GM19043 (cell line): ENCODE data around the gene TAF15.

Source experiments
- ATAC-seq: cut with Tn5 transposase; IDR thresholded peaks from one replicate; pipeline ENCODE4 v1.9.1; 2021; ENCODE audit warnings: low read depth; ENCODE audit not compliant: unreplicated experiment

TAF15 gene

GRCh38 chr17:35808962-35809854 lies at the start of gene TAF15:
Gene TAF15 (plus strand): TSS chr17:35809484. CDS start chr17:35809570, 86 bp downstream.
- ATAC-seq: peak; percentile 79

GRCh38 chr17:35760587-35760986 lies 48.7 kb upstream of the TAF15 start, which contains the start of gene C17orf50:
Gene C17orf50 (plus strand): TSS chr17:35760887. CDS start chr17:35760942, 55 bp downstream.
- no peak for ATAC-seq

GRCh38 chr17:35761601-35762000 lies 47.7 kb upstream of the TAF15 start:
- no peak for ATAC-seq

GRCh38 chr17:35763767-35764122 lies 45.5 kb upstream of the TAF15 start:
- ATAC-seq: no peak

- peak; percentile 87 for ATAC-seq
Measured at GRCh38 chr17:35764123-35764991, 44.9 kb upstream of the TAF15 start.

- no peak for ATAC-seq
Measured at GRCh38 chr17:35765086-35765710, 44.1 kb upstream of the TAF15 start.

- ATAC-seq: no peak
Measured at GRCh38 chr17:35765756-35766488, 43.4 kb upstream of the TAF15 start.

GRCh38 chr17:35766489-35766877 lies 42.8 kb upstream of the TAF15 start:
- ATAC-seq: no peak

- no peak for ATAC-seq
Measured at GRCh38 chr17:35766903-35767510, 42.3 kb upstream of the TAF15 start.

- no peak for ATAC-seq
Measured at GRCh38 chr17:35768797-35769196, 40.5 kb upstream of the TAF15 start.

- ATAC-seq: no peak
Measured at GRCh38 chr17:35769895-35770486, 39.3 kb upstream of the TAF15 start.

- ATAC-seq: no peak
Measured at GRCh38 chr17:35773129-35773528, 36.2 kb upstream of the TAF15 start.

GRCh38 chr17:35773679-35774425 lies 35.4 kb upstream of the TAF15 start:
- ATAC-seq: no peak

GRCh38 chr17:35774499-35774898 lies 34.8 kb upstream of the TAF15 start:
- no peak for ATAC-seq

- ATAC-seq: no peak
Measured at GRCh38 chr17:35775039-35775438, 34.2 kb upstream of the TAF15 start.

- ATAC-seq: no peak
Measured at GRCh38 chr17:35775583-35775982, 33.7 kb upstream of the TAF15 start.

- ATAC-seq: no peak
Measured at GRCh38 chr17:35778641-35779196, 30.6 kb upstream of the TAF15 start.

- ATAC-seq: no peak
Measured at GRCh38 chr17:35780950-35781349, 28.3 kb upstream of the TAF15 start.
